GM12878 (cell line): Measurements from ENCODE around the gene HTR4.

Source experiments
- CHD1 ChIP-seq: IDR thresholded peaks from 2 replicates; pipeline ENCODE4 v1.6.1; 2012; ENCODE audit warnings: low read depth, low read length, improper control_type of control experiment
- CHD2 ChIP-seq: IDR thresholded peaks from 2 replicates; pipeline ENCODE4 v1.6.1; 2011; ENCODE audit warnings: low read depth, low read length, improper control_type of control experiment, borderline replicate concordance
- EP300 ChIP-seq, 2 experiments: fragments of 150-350 bp in 1 of 2; IDR thresholded peaks; 2 replicates each; pipeline ENCODE4 v1.6.1; 2011 to 2012; ENCODE audit warnings: low read depth in 2 of 2, low read length in 2 of 2, borderline replicate concordance in 1 of 2, improper control_type of control experiment in 1 of 2, inconsistent platforms in 1 of 2; ENCODE audit not compliant: control insufficient read depth in 1 of 2
- EZH2 ChIP-seq: IDR thresholded peaks from 2 replicates; pipeline ENCODE4 v1.6.1; 2012; ENCODE audit warnings: low read depth, mild to moderate bottlenecking, control low read depth, inconsistent platforms, low read length, borderline replicate concordance; ENCODE audit not compliant: control insufficient read depth
- HCFC1 ChIP-seq: fragments of 150-350 bp; IDR thresholded peaks from 2 replicates; pipeline ENCODE4 v1.6.1; 2014; ENCODE audit warnings: low read length
- IKZF2 ChIP-seq, 2 experiments: fragments of 450-650 bp; IDR thresholded peaks; 2 replicates each; pipeline ENCODE4 v1.6.1; 2017; ENCODE audit warnings: mild to moderate bottlenecking in 2 of 2, moderate library complexity in 2 of 2
- SIN3A ChIP-seq: IDR thresholded peaks from 2 replicates; pipeline ENCODE4 v1.6.1; 2012; ENCODE audit warnings: low read depth, low read length, improper control_type of control experiment
- ZNF274 ChIP-seq: IDR thresholded peaks from one replicate; pipeline ENCODE4 v1.8.0; 2011; ENCODE audit not compliant: insufficient read length, insufficient read depth
- TF ChIP-seq, protein P1 (sequence below): fragments of 450-650 bp; IDR thresholded peaks from 2 replicates; pipeline ENCODE4 v1.6.1; 2017; ENCODE audit warnings: mild to moderate bottlenecking, moderate library complexity
- TF ChIP-seq, protein P2 (sequence below): fragments of 150-350 bp; IDR thresholded peaks from 2 replicates; pipeline ENCODE4 v1.6.1; 2014; ENCODE audit warnings: mild to moderate bottlenecking, low read depth, low read length
- TF ChIP-seq, protein P3 (sequence below): IDR thresholded peaks from 2 replicates; pipeline ENCODE4 v1.6.1; 2012; ENCODE audit warnings: low read depth, low read length, improper control_type of control experiment
- TF ChIP-seq, protein P4 (sequence below), 3 experiments: IDR thresholded peaks in 2 of 3; conservative IDR thresholded peaks in 1 of 3; 2 replicates each; pipeline ENCODE4 v1.5.1; 2011; ENCODE audit warnings: low read depth in 3 of 3, low read length in 3 of 3, mild to moderate bottlenecking in 3 of 3, control low read depth in 2 of 3, moderate library complexity in 2 of 3, inconsistent platforms in 1 of 3, mixed read lengths in 1 of 3; ENCODE audit not compliant: control insufficient read depth in 2 of 3, insufficient read depth in 1 of 3; ENCODE audit errors: extremely low read depth in 1 of 3

DNA sequence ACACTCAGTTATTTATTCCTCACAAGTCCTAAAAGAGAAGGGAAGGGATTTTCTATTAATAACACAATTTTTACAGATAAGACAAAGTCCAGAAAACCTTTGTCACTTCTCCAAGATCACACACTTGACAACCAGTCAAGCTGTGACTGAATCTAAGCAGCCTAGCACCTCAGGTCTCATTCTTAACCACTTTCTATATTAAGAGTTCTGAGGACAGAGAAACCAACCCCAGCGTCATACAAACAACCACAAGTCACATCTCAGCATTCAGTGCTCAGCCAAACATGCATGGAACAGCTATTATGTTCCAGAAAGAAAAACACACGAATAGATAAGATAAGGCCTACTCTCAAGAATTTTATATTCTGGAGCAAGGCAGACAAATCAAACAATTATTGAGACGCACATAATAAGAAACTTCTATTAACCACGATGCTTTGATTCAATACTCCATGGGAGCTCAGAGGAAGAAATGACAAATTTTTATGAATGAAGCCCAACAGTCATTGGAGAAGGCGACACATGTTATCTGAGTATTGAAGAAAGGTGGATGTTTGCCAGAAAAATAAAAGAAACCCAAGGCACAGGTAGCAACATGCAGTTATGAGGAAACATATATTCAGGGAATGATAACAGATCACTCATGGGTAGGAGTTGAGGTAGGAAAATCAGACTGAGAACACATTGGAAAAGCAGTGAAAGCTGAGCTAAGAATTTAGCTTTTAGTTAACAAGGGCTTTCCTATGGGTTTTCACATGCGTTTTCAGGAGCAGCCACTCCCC is 113.1 kb downstream of the HTR4 start:
- TF ChIP-seq CHD1 (no peak), SIN3A (no peak), EP300 (IDR thresholded peaks at IDR 0.05; ENCODE audit: borderline replicate concordance in 1 of 2, control insufficient read depth in 1 of 2, low read depth in 2 of 2, low read length in 2 of 2) (no peak), EZH2 (no peak), HCFC1 (no peak), IKZF2 (IDR thresholded peaks at IDR 0.05) (no peak), ZNF274 (no peak), CHD2 (no peak)
- TF ChIP-seq, protein P1, sequence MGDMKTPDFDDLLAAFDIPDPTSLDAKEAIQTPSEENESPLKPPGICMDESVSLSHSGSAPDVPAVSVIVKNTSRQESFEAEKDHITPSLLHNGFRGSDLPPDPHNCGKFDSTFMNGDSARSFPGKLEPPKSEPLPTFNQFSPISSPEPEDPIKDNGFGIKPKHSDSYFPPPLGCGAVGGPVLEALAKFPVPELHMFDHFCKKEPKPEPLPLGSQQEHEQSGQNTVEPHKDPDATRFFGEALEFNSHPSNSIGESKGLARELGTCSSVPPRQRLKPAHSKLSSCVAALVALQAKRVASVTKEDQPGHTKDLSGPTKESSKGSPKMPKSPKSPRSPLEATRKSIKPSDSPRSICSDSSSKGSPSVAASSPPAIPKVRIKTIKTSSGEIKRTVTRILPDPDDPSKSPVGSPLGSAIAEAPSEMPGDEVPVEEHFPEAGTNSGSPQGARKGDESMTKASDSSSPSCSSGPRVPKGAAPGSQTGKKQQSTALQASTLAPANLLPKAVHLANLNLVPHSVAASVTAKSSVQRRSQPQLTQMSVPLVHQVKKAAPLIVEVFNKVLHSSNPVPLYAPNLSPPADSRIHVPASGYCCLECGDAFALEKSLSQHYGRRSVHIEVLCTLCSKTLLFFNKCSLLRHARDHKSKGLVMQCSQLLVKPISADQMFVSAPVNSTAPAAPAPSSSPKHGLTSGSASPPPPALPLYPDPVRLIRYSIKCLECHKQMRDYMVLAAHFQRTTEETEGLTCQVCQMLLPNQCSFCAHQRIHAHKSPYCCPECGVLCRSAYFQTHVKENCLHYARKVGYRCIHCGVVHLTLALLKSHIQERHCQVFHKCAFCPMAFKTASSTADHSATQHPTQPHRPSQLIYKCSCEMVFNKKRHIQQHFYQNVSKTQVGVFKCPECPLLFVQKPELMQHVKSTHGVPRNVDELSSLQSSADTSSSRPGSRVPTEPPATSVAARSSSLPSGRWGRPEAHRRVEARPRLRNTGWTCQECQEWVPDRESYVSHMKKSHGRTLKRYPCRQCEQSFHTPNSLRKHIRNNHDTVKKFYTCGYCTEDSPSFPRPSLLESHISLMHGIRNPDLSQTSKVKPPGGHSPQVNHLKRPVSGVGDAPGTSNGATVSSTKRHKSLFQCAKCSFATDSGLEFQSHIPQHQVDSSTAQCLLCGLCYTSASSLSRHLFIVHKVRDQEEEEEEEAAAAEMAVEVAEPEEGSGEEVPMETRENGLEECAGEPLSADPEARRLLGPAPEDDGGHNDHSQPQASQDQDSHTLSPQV, result no peak
- TF ChIP-seq, protein P2, sequence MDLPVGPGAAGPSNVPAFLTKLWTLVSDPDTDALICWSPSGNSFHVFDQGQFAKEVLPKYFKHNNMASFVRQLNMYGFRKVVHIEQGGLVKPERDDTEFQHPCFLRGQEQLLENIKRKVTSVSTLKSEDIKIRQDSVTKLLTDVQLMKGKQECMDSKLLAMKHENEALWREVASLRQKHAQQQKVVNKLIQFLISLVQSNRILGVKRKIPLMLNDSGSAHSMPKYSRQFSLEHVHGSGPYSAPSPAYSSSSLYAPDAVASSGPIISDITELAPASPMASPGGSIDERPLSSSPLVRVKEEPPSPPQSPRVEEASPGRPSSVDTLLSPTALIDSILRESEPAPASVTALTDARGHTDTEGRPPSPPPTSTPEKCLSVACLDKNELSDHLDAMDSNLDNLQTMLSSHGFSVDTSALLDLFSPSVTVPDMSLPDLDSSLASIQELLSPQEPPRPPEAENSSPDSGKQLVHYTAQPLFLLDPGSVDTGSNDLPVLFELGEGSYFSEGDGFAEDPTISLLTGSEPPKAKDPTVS, result no peak
- TF ChIP-seq, protein P3, sequence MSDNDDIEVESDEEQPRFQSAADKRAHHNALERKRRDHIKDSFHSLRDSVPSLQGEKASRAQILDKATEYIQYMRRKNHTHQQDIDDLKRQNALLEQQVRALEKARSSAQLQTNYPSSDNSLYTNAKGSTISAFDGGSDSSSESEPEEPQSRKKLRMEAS, result no peak
- TF ChIP-seq, protein P4, sequence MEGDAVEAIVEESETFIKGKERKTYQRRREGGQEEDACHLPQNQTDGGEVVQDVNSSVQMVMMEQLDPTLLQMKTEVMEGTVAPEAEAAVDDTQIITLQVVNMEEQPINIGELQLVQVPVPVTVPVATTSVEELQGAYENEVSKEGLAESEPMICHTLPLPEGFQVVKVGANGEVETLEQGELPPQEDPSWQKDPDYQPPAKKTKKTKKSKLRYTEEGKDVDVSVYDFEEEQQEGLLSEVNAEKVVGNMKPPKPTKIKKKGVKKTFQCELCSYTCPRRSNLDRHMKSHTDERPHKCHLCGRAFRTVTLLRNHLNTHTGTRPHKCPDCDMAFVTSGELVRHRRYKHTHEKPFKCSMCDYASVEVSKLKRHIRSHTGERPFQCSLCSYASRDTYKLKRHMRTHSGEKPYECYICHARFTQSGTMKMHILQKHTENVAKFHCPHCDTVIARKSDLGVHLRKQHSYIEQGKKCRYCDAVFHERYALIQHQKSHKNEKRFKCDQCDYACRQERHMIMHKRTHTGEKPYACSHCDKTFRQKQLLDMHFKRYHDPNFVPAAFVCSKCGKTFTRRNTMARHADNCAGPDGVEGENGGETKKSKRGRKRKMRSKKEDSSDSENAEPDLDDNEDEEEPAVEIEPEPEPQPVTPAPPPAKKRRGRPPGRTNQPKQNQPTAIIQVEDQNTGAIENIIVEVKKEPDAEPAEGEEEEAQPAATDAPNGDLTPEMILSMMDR (IDR thresholded peaks at IDR 0.05 in 2 of 3, conservative IDR thresholded peaks at IDR 0.05 in 1 of 3; ENCODE audit: control insufficient read depth in 2 of 3, extremely low read depth in 1 of 3, insufficient read depth in 1 of 3, low read depth in 3 of 3, low read length in 3 of 3), result no peak
